Neural crest cell (in vitro differentiated cells): ENCODE results near the gene MTA1. TPM values are rescaled to one million over a fixed set of nuclear protein-coding genes. Genes with fewer than 3 reads are reported as not detected.

Experiments used
- DNase-seq: peaks from one replicate; pipeline ENCODE4 v3.0.0; 2021; ENCODE audit warnings: low read depth, mixed read lengths, low spot score
- H3K27ac Mint-ChIP-seq: one replicate; pipeline ENCODE4 v1.8.0; 2021; ENCODE audit warnings: mild to moderate bottlenecking, mixed read lengths; ENCODE audit not compliant: unreplicated experiment
- H3K27me3 Mint-ChIP-seq: 2 replicates; pipeline ENCODE4 v1.8.0; 2021; ENCODE audit warnings: low read depth, mild to moderate bottlenecking, mixed read lengths
- H3K36me3 Mint-ChIP-seq: 2 replicates; pipeline ENCODE4 v1.8.0; 2021; ENCODE audit warnings: low read depth, mild to moderate bottlenecking, mixed read lengths
- H3K4me1 Mint-ChIP-seq: 2 replicates; pipeline ENCODE4 v1.8.0; 2021; ENCODE audit warnings: mixed read lengths
- H3K4me3 Mint-ChIP-seq: one replicate; pipeline ENCODE4 v1.8.0; 2021; ENCODE audit warnings: mild to moderate bottlenecking, mixed read lengths
- H3K9me3 Mint-ChIP-seq: 2 replicates; pipeline ENCODE4 v1.8.0; 2021; ENCODE audit warnings: mixed read lengths
- CTCF ChIP-seq: fragments of 200-600 bp; sonication (generic); conservative IDR thresholded peaks from 2 replicates; pipeline ENCODE4 v1.5.0; 2021; ENCODE audit warnings: antibody characterized with exemption, mild to moderate bottlenecking
- total RNA-seq: library from RNA; stranded (reverse); gene quantifications from 2 replicates; pipeline ENCODE4 v1.2.1, GENCODE V29; 2021

The MTA1 gene
- total RNA-seq, 1 donor from 2014 or later: 246 TPM

GRCh38 chr14:105502446-105503295 lies 83.0 kb downstream of the MTA1 start:
- H3K27ac Mint-ChIP-seq: peak overlapping the region; percentile 29

GRCh38 chr14:105503296-105503640 lies 83.6 kb downstream of the MTA1 start:
- TF ChIP-seq CTCF: no peak
- no peaks in the 10 kb centered on the region for H3K36me3 Mint-ChIP-seq
- no peak for DNase-seq
- peaks cover 18% of the 10 kb centered on the region for H3K27me3 Mint-ChIP-seq
- peak overlapping the region; percentile 93 for H3K27ac Mint-ChIP-seq
- H3K4me1 Mint-ChIP-seq: peaks cover 24% of the 10 kb centered on the region
- H3K4me3 Mint-ChIP-seq: peak overlapping the region; percentile 63
- no peaks in the 10 kb centered on the region for H3K9me3 Mint-ChIP-seq

More at GRCh38 chr14:105502446-105503295, 83.0 kb downstream of the MTA1 start:
- H3K4me3 Mint-ChIP-seq: peak overlapping the region; percentile 77
- no peaks in the 10 kb centered on the region for H3K9me3 Mint-ChIP-seq
- DNase-seq: no peak
- H3K36me3 Mint-ChIP-seq: no peaks in the 10 kb centered on the region
- no peak for TF ChIP-seq CTCF
- H3K4me1 Mint-ChIP-seq: peaks cover 24% of the 10 kb centered on the region
- peaks cover 13% of the 10 kb centered on the region for H3K27me3 Mint-ChIP-seq

GRCh38 chr14:105503935-105504692 lies 84.5 kb downstream of the MTA1 start:
- no peak for TF ChIP-seq CTCF
- no peak for DNase-seq
- Mint-ChIP-seq H3K27me3 (peaks cover 23% of the 10 kb centered on the region), H3K9me3 (no peaks in the 10 kb centered on the region), H3K4me3 (peak overlapping the region; percentile 63), H3K27ac (peak overlapping the region; percentile 75), H3K36me3 (no peaks in the 10 kb centered on the region), H3K4me1 (peaks cover 20% of the 10 kb centered on the region)

- no peak for TF ChIP-seq CTCF
- Mint-ChIP-seq H3K27ac (no peak overlapping the region), H3K36me3 (no peaks in the 10 kb centered on the region), H3K4me1 (peaks cover 16% of the 10 kb centered on the region), H3K9me3 (no peaks in the 10 kb centered on the region), H3K27me3 (peaks cover 29% of the 10 kb centered on the region), H3K4me3 (peak overlapping the region; percentile 31)
- no peak for DNase-seq
Measured at GRCh38 chr14:105505101-105505500, 85.5 kb downstream of the MTA1 start.

DNA sequence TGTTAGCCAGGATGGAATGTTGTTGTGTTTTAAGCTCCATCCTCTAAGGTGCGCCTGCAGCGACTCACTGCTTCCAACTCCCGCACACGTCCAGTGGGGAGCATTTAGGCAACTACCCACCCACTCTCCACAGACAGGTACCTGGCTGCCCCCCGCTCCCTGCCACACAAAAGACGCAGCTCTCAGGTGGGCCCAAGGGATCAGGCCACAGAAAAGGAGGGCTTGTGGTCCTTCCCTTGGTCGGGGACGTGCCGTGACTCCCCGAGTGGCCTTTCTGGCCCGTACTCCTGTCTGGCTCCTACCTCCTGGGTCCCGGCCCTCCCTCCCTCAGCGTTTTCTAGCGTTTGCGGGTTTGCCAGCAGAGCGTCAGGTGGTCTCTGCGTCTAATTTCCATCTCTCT lies 87.6 kb downstream of the MTA1 start:
- H3K36me3 Mint-ChIP-seq: no peaks in the 10 kb centered on the region
- TF ChIP-seq CTCF: no peak
- H3K9me3 Mint-ChIP-seq: no peaks in the 10 kb centered on the region
- H3K4me3 Mint-ChIP-seq: peak overlapping the region; percentile 28
- H3K27ac Mint-ChIP-seq: no peak overlapping the region
- H3K27me3 Mint-ChIP-seq: peaks cover 44% of the 10 kb centered on the region
- H3K4me1 Mint-ChIP-seq: peaks cover 8% of the 10 kb centered on the region
- DNase-seq: no peak
